Endothelial cell (in vitro differentiated cells): ENCODE results near the gene TAP2. TPM values are rescaled to one million over a fixed set of nuclear protein-coding genes. Genes with fewer than 3 reads are reported as not detected.
"Not testable (repeated sequence)": the region's sequence is repeated elsewhere in the genome, so short reads cannot be mapped to it uniquely, and the experiment has no call there.

Source experiments
- DNase-seq: peaks from one replicate; pipeline ENCODE4 v3.0.0; 2021; ENCODE audit warnings: low spot score
- H3K27ac Mint-ChIP-seq: one replicate; pipeline ENCODE4 v1.8.0; 2021; ENCODE audit warnings: mixed read lengths, inconsistent platforms; ENCODE audit not compliant: unreplicated experiment
- H3K27me3 Mint-ChIP-seq: one replicate; pipeline ENCODE4 v1.8.0; 2021; ENCODE audit warnings: mild to moderate bottlenecking, moderate library complexity, mixed read lengths, inconsistent platforms; ENCODE audit not compliant: unreplicated experiment
- H3K36me3 Mint-ChIP-seq: one replicate; pipeline ENCODE4 v1.8.0; 2021; ENCODE audit warnings: mild to moderate bottlenecking, low read depth, mixed read lengths, inconsistent platforms; ENCODE audit not compliant: unreplicated experiment
- H3K4me1 Mint-ChIP-seq: one replicate; pipeline ENCODE4 v1.8.0; 2021; ENCODE audit warnings: mild to moderate bottlenecking, mixed read lengths, inconsistent platforms; ENCODE audit not compliant: unreplicated experiment
- H3K4me3 Mint-ChIP-seq: one replicate; pipeline ENCODE4 v1.8.0; 2021; ENCODE audit warnings: mild to moderate bottlenecking, mixed read lengths, inconsistent platforms; ENCODE audit not compliant: unreplicated experiment
- H3K9me3 Mint-ChIP-seq: one replicate; pipeline ENCODE4 v1.8.0; 2021; ENCODE audit warnings: mixed read lengths, inconsistent platforms; ENCODE audit not compliant: unreplicated experiment
- total RNA-seq: library from RNA; stranded (reverse); fragmentation: NEBNext Ultra II Directional; extraction: Animal tissue kit (Norgen Biotek cat#: 25700); gene quantifications from one replicate; pipeline ENCODE4 v1.2.1, GENCODE V29; 2021; ENCODE audit not compliant: unreplicated experiment
- TF ChIP-seq, protein P1 (sequence below): fragments of 200-600 bp; sonication (generic); IDR thresholded peaks from one replicate; pipeline ENCODE4 v1.5.0; 2021; ENCODE audit warnings: antibody characterized with exemption; ENCODE audit not compliant: unreplicated experiment

The TAP2 gene
- total RNA-seq, 1 donor from 2014 or later = 9.2 TPM

DNA sequence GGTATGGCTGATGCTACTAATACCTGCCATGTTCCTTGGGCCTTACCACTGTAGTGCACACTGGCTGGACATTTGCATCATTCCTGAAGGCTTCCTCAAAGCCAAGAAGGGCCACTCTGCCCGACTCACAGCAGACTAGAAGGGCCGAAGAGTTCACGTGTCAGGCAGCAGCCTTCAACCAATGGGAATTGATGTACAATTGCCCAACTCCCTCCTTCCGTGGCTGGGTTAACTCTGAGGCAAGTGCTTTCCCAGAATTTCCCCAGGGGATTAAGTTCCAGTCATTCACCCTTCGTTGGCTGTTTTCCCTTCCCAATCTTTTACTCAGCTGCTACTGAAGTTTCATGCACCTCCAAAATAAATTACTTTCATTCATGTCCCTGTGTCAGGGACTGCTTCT, 45.2 kb upstream of the TAP2 start:
- peaks cover 7% of the 10 kb centered on the region for H3K27me3 Mint-ChIP-seq
- no peaks in the 10 kb centered on the region for H3K36me3 Mint-ChIP-seq
- DNase-seq = no peak
- TF ChIP-seq, protein P1, sequence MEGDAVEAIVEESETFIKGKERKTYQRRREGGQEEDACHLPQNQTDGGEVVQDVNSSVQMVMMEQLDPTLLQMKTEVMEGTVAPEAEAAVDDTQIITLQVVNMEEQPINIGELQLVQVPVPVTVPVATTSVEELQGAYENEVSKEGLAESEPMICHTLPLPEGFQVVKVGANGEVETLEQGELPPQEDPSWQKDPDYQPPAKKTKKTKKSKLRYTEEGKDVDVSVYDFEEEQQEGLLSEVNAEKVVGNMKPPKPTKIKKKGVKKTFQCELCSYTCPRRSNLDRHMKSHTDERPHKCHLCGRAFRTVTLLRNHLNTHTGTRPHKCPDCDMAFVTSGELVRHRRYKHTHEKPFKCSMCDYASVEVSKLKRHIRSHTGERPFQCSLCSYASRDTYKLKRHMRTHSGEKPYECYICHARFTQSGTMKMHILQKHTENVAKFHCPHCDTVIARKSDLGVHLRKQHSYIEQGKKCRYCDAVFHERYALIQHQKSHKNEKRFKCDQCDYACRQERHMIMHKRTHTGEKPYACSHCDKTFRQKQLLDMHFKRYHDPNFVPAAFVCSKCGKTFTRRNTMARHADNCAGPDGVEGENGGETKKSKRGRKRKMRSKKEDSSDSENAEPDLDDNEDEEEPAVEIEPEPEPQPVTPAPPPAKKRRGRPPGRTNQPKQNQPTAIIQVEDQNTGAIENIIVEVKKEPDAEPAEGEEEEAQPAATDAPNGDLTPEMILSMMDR = no peak
- no peak overlapping the region for H3K27ac Mint-ChIP-seq
- H3K9me3 Mint-ChIP-seq = no peaks in the 10 kb centered on the region
- H3K4me3 Mint-ChIP-seq = no peak overlapping the region
- H3K4me1 Mint-ChIP-seq = no peaks in the 10 kb centered on the region

DNA sequence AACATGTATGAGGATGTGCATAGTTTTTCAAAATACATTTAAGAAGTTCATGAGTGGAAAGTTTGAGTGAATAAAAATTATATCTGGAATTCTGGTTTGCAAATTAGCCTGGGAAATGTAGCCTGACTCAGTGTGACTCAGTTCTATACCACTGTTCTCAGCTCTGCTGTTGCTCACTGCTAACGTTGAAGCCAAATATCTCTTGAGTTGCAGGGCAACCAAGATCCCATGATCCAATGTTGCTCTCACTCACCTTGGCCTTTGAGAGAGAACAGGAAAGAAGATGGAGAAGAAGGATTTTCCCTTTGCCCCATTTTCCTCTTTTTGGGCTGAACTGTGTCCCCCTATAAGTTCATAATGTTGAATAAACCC, 44.3 kb upstream of the TAP2 start:
- peaks cover 7% of the 10 kb centered on the region for H3K27me3 Mint-ChIP-seq
- no peak overlapping the region for H3K4me3 Mint-ChIP-seq
- H3K27ac Mint-ChIP-seq = no peak overlapping the region
- H3K36me3 Mint-ChIP-seq = no peaks in the 10 kb centered on the region
- no peak for DNase-seq
- TF ChIP-seq, protein P1 = no peak
- no peaks in the 10 kb centered on the region for H3K4me1 Mint-ChIP-seq
- H3K9me3 Mint-ChIP-seq = no peaks in the 10 kb centered on the region

DNA sequence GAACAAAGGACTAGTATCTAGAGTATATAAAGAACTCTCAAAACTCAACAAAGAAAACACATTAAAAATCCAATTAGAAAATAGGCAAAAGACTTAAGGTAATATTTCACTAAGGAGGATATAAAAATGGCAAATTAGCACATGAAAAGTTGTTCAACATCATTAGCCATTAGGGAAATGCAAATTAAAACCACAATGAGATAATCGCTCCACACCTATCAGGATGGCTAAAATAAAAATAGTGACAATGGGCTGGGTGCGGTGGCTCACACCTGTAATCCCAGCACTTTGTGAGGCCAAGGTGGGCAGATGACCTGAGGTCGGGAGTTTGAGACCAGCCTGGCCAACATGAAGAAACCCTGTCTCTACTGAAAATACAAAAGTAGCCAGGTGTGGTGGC, 42.4 kb upstream of the TAP2 start:
- H3K36me3 Mint-ChIP-seq, H3K4me3 Mint-ChIP-seq, DNase-seq, H3K27ac Mint-ChIP-seq, H3K9me3 Mint-ChIP-seq, H3K27me3 Mint-ChIP-seq, H3K4me1 Mint-ChIP-seq: not testable (repeated sequence)

DNA sequence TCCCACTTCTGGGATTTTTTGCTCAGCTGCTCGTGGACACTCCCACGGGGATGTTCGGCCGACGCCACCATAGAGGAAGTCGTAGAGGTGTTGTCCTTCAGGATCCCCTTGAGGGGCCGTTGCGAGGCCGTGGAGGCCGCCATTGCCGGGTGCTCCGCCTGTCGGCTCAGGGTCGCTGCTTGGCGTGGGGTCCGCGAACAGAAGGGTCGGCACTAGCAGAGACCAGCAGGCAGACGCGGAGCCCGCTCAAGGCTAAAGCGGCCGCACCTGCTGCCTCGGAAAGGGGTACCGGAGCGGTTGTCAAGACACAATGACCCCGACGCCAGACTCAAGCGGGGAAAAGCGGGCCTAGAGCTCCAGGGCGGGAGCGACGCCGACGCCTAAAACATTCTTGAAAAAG, 41.2 kb upstream of the TAP2 start:
- no peaks in the 10 kb centered on the region for H3K4me1 Mint-ChIP-seq
- DNase-seq = no peak
- no peak overlapping the region for H3K27ac Mint-ChIP-seq
- TF ChIP-seq, protein P1 = no peak
- no peaks in the 10 kb centered on the region for H3K36me3 Mint-ChIP-seq
- peaks cover 7% of the 10 kb centered on the region for H3K27me3 Mint-ChIP-seq
- no peaks in the 10 kb centered on the region for H3K9me3 Mint-ChIP-seq
- no peak overlapping the region for H3K4me3 Mint-ChIP-seq

DNA sequence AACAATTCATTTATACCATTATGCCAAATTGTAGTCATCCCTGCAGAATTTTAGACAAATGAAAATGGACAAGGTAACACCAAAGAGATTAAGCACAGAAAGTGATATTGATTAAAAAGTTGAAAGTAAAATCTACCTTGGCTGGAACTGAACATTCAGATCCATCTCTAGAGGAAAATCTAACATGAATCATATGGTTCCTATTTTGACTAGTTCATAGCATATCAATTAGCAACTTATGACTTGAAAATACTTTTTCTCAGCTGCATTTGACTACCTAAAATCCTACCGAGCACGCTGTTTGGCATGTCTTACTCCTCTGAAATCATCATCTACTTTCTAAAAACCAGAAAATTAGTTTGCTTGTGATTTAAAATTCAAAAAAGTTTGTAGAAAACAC, 38.1 kb upstream of the TAP2 start:
- Mint-ChIP-seq H3K27ac (no peak overlapping the region), H3K36me3 (no peaks in the 10 kb centered on the region), H3K27me3 (no peaks in the 10 kb centered on the region), H3K9me3 (no peaks in the 10 kb centered on the region), H3K4me3 (no peak overlapping the region), H3K4me1 (no peaks in the 10 kb centered on the region)
- no peak for DNase-seq
- TF ChIP-seq, protein P1 = no peak

DNA sequence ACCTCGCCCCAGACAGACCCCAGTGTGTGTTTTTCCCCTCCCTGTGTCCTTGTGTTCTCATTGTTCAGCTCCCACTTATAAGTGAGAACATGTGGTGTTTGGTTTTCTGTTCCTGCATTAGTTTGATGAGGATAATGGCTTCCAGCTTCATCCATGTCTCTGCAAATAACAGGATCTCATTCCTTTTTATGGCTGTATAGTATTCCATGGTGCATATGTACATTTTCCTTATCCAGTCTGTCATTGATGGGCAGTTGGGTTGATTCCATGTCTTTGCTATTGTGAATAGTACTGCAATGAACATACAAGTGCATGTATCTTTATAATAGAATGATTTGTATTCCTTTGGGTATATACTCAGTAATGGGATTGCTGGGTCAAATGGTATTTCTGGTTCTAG, 35.4 kb upstream of the TAP2 start:
- not testable (repeated sequence) for H3K9me3 Mint-ChIP-seq, H3K4me1 Mint-ChIP-seq, H3K27me3 Mint-ChIP-seq, H3K27ac Mint-ChIP-seq, H3K4me3 Mint-ChIP-seq, DNase-seq, H3K36me3 Mint-ChIP-seq
